Measurements from ENCODE around the gene RBP7.

The RBP7 gene

GRCh38 chr1:9996624-9997582, at the start of gene RBP7:
Gene RBP7, plus strand, starts transcription at chr1:9997228. Its CDS starts 31 bp downstream, at chr1:9997259.
- TF ChIP-seq CTCF (IDR thresholded peaks at IDR 0.05; ENCODE audit: control insufficient read depth, extremely low read depth, insufficient read depth), result no peak
- H3K4me3 ChIP-seq (ENCODE audit: low read depth, low read length), result peak within 1 kb of the TSS; percentile 38
- DNase-seq (ENCODE audit: low read depth), result no peak

GRCh38 chr1:9957726-9958125, 39.3 kb upstream of the RBP7 start:
- H3K4me3 ChIP-seq (ENCODE audit: low read depth, low read length), result no peak overlapping the region
- no peak for TF ChIP-seq CTCF (IDR thresholded peaks at IDR 0.05; ENCODE audit: control insufficient read depth, extremely low read depth, insufficient read depth)
- no peak for DNase-seq (ENCODE audit: low read depth)

GRCh38 chr1:9960011-9960410, 37.0 kb upstream of the RBP7 start:
- no peak for DNase-seq (ENCODE audit: low read depth)
- H3K4me3 ChIP-seq (ENCODE audit: low read depth, low read length), result no peak overlapping the region
- no peak for TF ChIP-seq CTCF (IDR thresholded peaks at IDR 0.05; ENCODE audit: control insufficient read depth, extremely low read depth, insufficient read depth)

GRCh38 chr1:9960706-9961562, 36.1 kb upstream of the RBP7 start:
- no peak overlapping the region for H3K4me3 ChIP-seq (ENCODE audit: low read depth, low read length)
- no peak for DNase-seq (ENCODE audit: low read depth)
- TF ChIP-seq CTCF (IDR thresholded peaks at IDR 0.05; ENCODE audit: control insufficient read depth, extremely low read depth, insufficient read depth), result no peak

- TF ChIP-seq CTCF (IDR thresholded peaks at IDR 0.05; ENCODE audit: control insufficient read depth, extremely low read depth, insufficient read depth), result no peak
- no peak overlapping the region for H3K4me3 ChIP-seq (ENCODE audit: low read depth, low read length)
- DNase-seq (ENCODE audit: low read depth), result no peak
These were observed 12.8 kb upstream of the RBP7 start for GRCh38 chr1:9984253-9984652.

GRCh38 chr1:9985001-9985400, 12.0 kb upstream of the RBP7 start:
- TF ChIP-seq CTCF (IDR thresholded peaks at IDR 0.05; ENCODE audit: control insufficient read depth, extremely low read depth, insufficient read depth), result no peak
- DNase-seq (ENCODE audit: low read depth), result no peak
- H3K4me3 ChIP-seq (ENCODE audit: low read depth, low read length), result no peak overlapping the region
